ENCODE measurements around the gene TAX1BP3. TPM values are rescaled to one million over a fixed set of nuclear protein-coding genes. Genes with fewer than 3 reads are reported as not detected.

The TAX1BP3 gene, protein sequence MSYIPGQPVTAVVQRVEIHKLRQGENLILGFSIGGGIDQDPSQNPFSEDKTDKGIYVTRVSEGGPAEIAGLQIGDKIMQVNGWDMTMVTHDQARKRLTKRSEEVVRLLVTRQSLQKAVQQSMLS
- 257 to 327 TPM (median 309 TPM) in 5 replicates for total RNA-seq (2022; extraction: Qiagen RNA extraction; ENCODE audit: low read depth)

GRCh38 chr17:3668279-3669084, at the start of gene TAX1BP3, which contains the start of gene EMC6:
TSS of gene TAX1BP3 (minus strand) at chr17:3668578. CDS start at chr17:3668526, 52 bp downstream.
TSS of gene EMC6 (plus strand) at chr17:3668812. CDS start at chr17:3669147, 335 bp downstream.

DNA sequence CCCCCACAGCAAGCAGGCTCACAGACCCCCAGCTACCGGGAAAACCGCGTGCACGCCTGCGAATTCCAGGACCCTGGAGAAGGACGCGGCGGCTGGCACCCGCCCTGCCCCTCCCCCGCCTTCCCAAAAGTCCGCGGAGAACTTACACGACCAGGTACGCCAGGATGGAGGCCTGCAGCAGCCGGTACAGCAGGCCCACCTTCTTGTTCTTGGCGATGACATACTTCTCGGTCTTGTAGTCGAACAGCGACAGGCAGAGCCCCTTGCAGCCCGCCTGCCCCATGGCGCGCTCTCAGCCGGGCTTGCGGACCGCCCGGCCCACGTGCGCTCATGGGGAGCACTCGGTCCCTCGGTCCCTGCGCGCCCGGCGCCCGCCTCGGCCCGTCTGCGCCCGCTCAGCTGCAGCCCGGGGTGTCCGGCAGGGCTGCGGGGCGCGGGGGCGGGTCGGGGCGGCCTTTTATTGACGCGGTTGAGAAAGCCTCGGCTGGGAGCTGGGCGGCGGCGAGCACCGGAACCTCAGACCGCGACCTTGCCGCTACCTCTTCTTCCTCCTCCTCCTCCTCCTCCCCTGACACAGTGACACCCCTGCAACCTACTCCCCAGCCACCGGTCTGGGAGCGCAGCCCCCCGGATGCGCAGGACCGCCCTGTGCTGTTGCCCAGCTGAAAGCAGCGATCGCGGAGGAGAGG, 27.5 kb upstream of the TAX1BP3 start, which contains the start of gene P2RX5:
TSS of gene P2RX5 (minus strand) at position 433 of the 689 bp plus-strand sequence. CDS start at position 283, 150 bp downstream.

DNA sequence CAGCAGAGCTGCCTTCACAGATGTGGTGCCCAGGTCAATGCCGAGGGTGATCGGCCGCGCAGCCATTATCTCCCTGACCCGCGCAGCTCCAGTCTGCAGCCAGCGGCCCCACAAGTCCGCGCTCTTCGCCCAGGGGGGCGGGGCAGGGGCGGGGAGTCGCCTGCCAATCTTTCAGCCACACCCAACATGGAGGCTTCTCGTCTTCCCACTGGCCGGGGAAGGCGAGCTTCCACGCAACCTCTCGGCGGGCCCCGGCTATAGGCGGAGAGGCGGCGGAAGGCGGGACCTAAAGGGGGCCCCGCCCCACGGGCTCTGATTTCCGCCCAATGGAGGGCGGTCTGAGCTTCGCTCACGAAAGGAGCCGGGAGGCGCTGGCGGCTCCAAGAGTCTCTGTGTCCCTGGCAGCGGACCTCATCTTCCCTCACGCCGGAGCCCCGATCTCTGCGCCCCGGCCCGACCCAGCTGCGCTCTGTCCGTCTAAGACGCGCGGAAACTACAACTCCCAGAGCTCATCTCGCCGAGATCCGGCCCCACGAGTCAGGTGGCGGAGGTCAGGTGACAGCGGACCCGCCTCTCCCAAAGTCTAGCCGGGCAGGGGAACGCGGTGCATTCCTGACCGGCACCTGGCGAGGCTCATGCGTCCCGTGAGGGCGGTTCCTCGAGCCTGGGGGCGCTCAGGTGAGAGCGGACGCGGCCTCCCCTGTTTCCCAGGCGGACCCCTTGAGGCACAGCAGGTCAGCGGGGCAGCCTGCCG, 32.0 kb downstream of the TAX1BP3 start, which contains the start of the genes CTNS and SHPK:
TSS of gene CTNS (plus strand) at position 607 of the 754 bp plus-strand sequence. CDS start 3,447 bp downstream, outside the sequence.
TSS of gene SHPK (minus strand) at position 97 of the 754 bp plus-strand sequence. CDS start at position 66, 31 bp downstream.

Other genes with a start within 250 kb of the TAX1BP3 start
- gene OR1E2, start 234.7 kb downstream of the TAX1BP3 start, total RNA-seq (2022; extraction: Qiagen RNA extraction; ENCODE audit: low read depth), result not detected in 5 replicates
- gene SPATA22, start 196.8 kb downstream of the TAX1BP3 start, total RNA-seq (2022; extraction: Qiagen RNA extraction; ENCODE audit: low read depth), result not detected in 5 replicates
- not detected in 5 replicates for gene ASPA, start 192.6 kb downstream of the TAX1BP3 start, total RNA-seq (2022; extraction: Qiagen RNA extraction; ENCODE audit: low read depth)
- 0.36 to 0.67 TPM (median 0.41 TPM) in 5 replicates for gene TRPV3, start 110.8 kb downstream of the TAX1BP3 start, total RNA-seq (2022; extraction: Qiagen RNA extraction; ENCODE audit: low read depth)
- 4.0 to 5.2 TPM (median 4.2 TPM) in 5 replicates for gene TRPV1, start 59.2 kb downstream of the TAX1BP3 start, total RNA-seq (2022; extraction: Qiagen RNA extraction; ENCODE audit: low read depth)
- gene SHPK, start 32.3 kb downstream of the TAX1BP3 start, total RNA-seq (2022; extraction: Qiagen RNA extraction; ENCODE audit: low read depth), result 12.9 to 17.0 TPM (median 15.3 TPM) in 5 replicates
- gene CTNS, start 31.8 kb downstream of the TAX1BP3 start, total RNA-seq (2022; extraction: Qiagen RNA extraction; ENCODE audit: low read depth), result 14.1 to 15.9 TPM (median 15.1 TPM) in 5 replicates
- 118 to 170 TPM (median 161 TPM) in 5 replicates for gene EMC6, start 234 bp upstream of the TAX1BP3 start, total RNA-seq (2022; extraction: Qiagen RNA extraction; ENCODE audit: low read depth)
- gene P2RX5, start 27.6 kb upstream of the TAX1BP3 start, total RNA-seq (2022; extraction: Qiagen RNA extraction; ENCODE audit: low read depth), result 15.8 to 26.5 TPM (median 23.2 TPM) in 5 replicates
- 13.5 to 15.9 TPM (median 14.0 TPM) in 5 replicates for gene HASPIN, start 55.3 kb upstream of the TAX1BP3 start, total RNA-seq (2022; extraction: Qiagen RNA extraction; ENCODE audit: low read depth)
- 88.2 to 98.4 TPM (median 97.4 TPM) in 5 replicates for gene ITGAE, start 132.6 kb upstream of the TAX1BP3 start, total RNA-seq (2022; extraction: Qiagen RNA extraction; ENCODE audit: low read depth)
- gene NCBP3, start 177.7 kb upstream of the TAX1BP3 start, total RNA-seq (2022; extraction: Qiagen RNA extraction; ENCODE audit: low read depth), result 28.5 to 34.7 TPM (median 31.2 TPM) in 5 replicates
- gene CAMKK1, start 224.5 kb upstream of the TAX1BP3 start, total RNA-seq (2022; extraction: Qiagen RNA extraction; ENCODE audit: low read depth), result 14.9 to 16.2 TPM (median 15.7 TPM) in 5 replicates
- gene P2RX1, start 247.9 kb upstream of the TAX1BP3 start, total RNA-seq (2022; extraction: Qiagen RNA extraction; ENCODE audit: low read depth), result 0.03 TPM in 1 of 5 replicates, not detected in the others

All from A549 treated with CpdA at 1 μM for 4 hours (cell line).